IMR-90 (cell line): ENCODE data around the gene CAND1. TPM values are rescaled to one million over a fixed set of nuclear protein-coding genes. Genes with fewer than 3 reads are reported as not detected.

Source experiments
- ATAC-seq: fragments of 200-7000 bp; cut with Tn5 transposase; 2 replicates; pipeline ENCODE4 v1.9.1; 2020; ENCODE audit warnings: low read depth, mild to moderate bottlenecking, moderate library complexity
- BruUV-seq: library from RNA; stranded (reverse); fragments of 400-500 nt; replicated peaks from 2 replicates; lab custom pipeline; 2021; lab: Mats Ljungman, UMichigan
- CTCF ChIA-PET: fragments of 300-600 bp; formaldehyde crosslinking; extraction: SDS; loops from one replicate; lab custom pipeline; 2021; ENCODE audit warnings: antibody characterized with exemption; lab: Yijun Ruan, JAX
- POLR2A ChIA-PET: fragments of 300-600 bp; sonication (Branson Sonifier 250); formaldehyde crosslinking; loops from one replicate; lab custom pipeline; 2022; ENCODE audit warnings: antibody characterized with exemption; ENCODE audit not compliant: unreplicated experiment; lab: Charles Lee
- DNase-seq: peaks from one replicate; pipeline ENCODE4 v3.0.0; 2013
- H2AFZ ChIP-seq: replicated peaks from 2 replicates; pipeline ENCODE3; 2013; ENCODE audit warnings: low read length, mild to moderate bottlenecking; ENCODE audit not compliant: poor library complexity
- H2AK5ac ChIP-seq: 2 replicates; pipeline ENCODE4 v1.6.1; 2013; ENCODE audit warnings: low read depth, low read length, inconsistent platforms
- H2AK9ac ChIP-seq: replicated peaks from 2 replicates; pipeline ENCODE3; 2013; ENCODE audit warnings: mild to moderate bottlenecking, low read depth, low read length, moderate library complexity; ENCODE audit not compliant: poor library complexity
- H2BK120ac ChIP-seq: 2 replicates; pipeline ENCODE4 v1.6.1; 2013; ENCODE audit warnings: low read depth, low read length, inconsistent platforms
- H2BK15ac ChIP-seq: 3 replicates; pipeline ENCODE4 v1.6.1; 2013; ENCODE audit warnings: low read depth, low read length, inconsistent platforms
- H2BK20ac ChIP-seq: 2 replicates; pipeline ENCODE4 v1.6.1; 2013; ENCODE audit warnings: low read depth, mild to moderate bottlenecking, inconsistent platforms, low read length, moderate library complexity
- H2BK5ac ChIP-seq: 2 replicates; pipeline ENCODE4 v1.6.1; 2013; ENCODE audit warnings: mild to moderate bottlenecking, low read depth, low read length, inconsistent platforms; ENCODE audit not compliant: poor library complexity, severe bottlenecking
- H3K14ac ChIP-seq: replicated peaks from 2 replicates; pipeline ENCODE4 v1.6.1; 2013; ENCODE audit warnings: low read depth, low read length, inconsistent platforms
- H3K18ac ChIP-seq: 2 replicates; pipeline ENCODE4 v1.6.1; 2013; ENCODE audit warnings: low read depth, low read length, control low read depth
- H3K23ac ChIP-seq: 2 replicates; pipeline ENCODE4 v1.6.1; 2013; ENCODE audit warnings: low read depth, low read length, inconsistent platforms
- H3K27ac ChIP-seq: 2 replicates; pipeline ENCODE4 v1.5.1; 2013; ENCODE audit warnings: mild to moderate bottlenecking, control low read depth, low read length; ENCODE audit not compliant: insufficient read depth
- H3K27me3 ChIP-seq: 2 replicates; pipeline ENCODE4 v1.6.1; 2013; ENCODE audit warnings: low read length; ENCODE audit not compliant: control insufficient read depth, insufficient read depth
- H3K36me3 ChIP-seq: 2 replicates; pipeline ENCODE4 v1.6.1; 2013; ENCODE audit warnings: low read length, mixed read lengths; ENCODE audit not compliant: control insufficient read depth, insufficient read depth
- H3K4ac ChIP-seq: 2 replicates; pipeline ENCODE4 v1.6.1; 2013; ENCODE audit warnings: low read depth, low read length, inconsistent platforms
- H3K4me1 ChIP-seq: 2 replicates; pipeline ENCODE4 v1.6.1; 2013; ENCODE audit warnings: low read length, mixed read lengths; ENCODE audit not compliant: control insufficient read depth, insufficient read depth
- H3K4me2 ChIP-seq: 2 replicates; pipeline ENCODE4 v1.6.1; 2013; ENCODE audit warnings: low read depth, mild to moderate bottlenecking, control low read depth, low read length, moderate library complexity
- H3K4me3 ChIP-seq: 2 replicates; pipeline ENCODE4 v1.5.1; 2013; ENCODE audit warnings: low read depth, mild to moderate bottlenecking, control low read depth, low read length, moderate library complexity; ENCODE audit not compliant: insufficient read depth
- H3K56ac ChIP-seq: 2 replicates; pipeline ENCODE4 v1.6.1; 2013; ENCODE audit warnings: low read length, inconsistent platforms; ENCODE audit not compliant: insufficient read depth; ENCODE audit errors: extremely low read depth
- H3K79me1 ChIP-seq, 2 experiments: 2 replicates each; pipeline ENCODE4 v1.6.1; 2013; ENCODE audit warnings: low read length in 2 of 2, inconsistent platforms in 1 of 2, low read depth in 1 of 2
- H3K9ac ChIP-seq: 2 replicates; pipeline ENCODE4 v1.6.1; 2013; ENCODE audit warnings: low read depth, low read length, control low read depth
- H3K9me1 ChIP-seq: 2 replicates; pipeline ENCODE4 v1.6.1; 2013; ENCODE audit warnings: low read length, inconsistent platforms; ENCODE audit not compliant: insufficient read depth
- H3K9me3 ChIP-seq: 2 replicates; pipeline ENCODE4 v1.6.1; 2013; ENCODE audit warnings: low read length; ENCODE audit not compliant: control insufficient read depth, insufficient read depth
- H4K20me1 ChIP-seq: 2 replicates; pipeline ENCODE4 v1.6.1; 2013; ENCODE audit warnings: low read length, inconsistent platforms; ENCODE audit not compliant: insufficient read depth
- H4K5ac ChIP-seq: 2 replicates; pipeline ENCODE4 v1.6.1; 2013; ENCODE audit warnings: mild to moderate bottlenecking, low read depth, low read length, control low read depth
- H4K8ac ChIP-seq, 2 experiments: 2 replicates each; pipeline ENCODE4 v1.6.1; 2013; ENCODE audit warnings: low read depth in 2 of 2, low read length in 2 of 2, control low read depth in 1 of 2, inconsistent platforms in 1 of 2
- H4K91ac ChIP-seq: 2 replicates; pipeline ENCODE4 v1.6.1; 2013; ENCODE audit warnings: low read depth, low read length, inconsistent platforms; ENCODE audit not compliant: insufficient read depth
- BHLHE40 ChIP-seq: fragments of 150-350 bp; IDR thresholded peaks from 2 replicates; pipeline ENCODE4 v1.6.1; 2016; ENCODE audit warnings: mild to moderate bottlenecking, low read depth, low read length
- CHD1 ChIP-seq: IDR thresholded peaks from 2 replicates; pipeline ENCODE4 v1.6.1; 2012; ENCODE audit warnings: low read depth, low read length, improper control_type of control experiment
- FOS ChIP-seq: fragments of 150-350 bp; IDR thresholded peaks from 2 replicates; pipeline ENCODE4 v1.6.1; 2016; ENCODE audit warnings: low read depth, low read length
- MAFK ChIP-seq: IDR thresholded peaks from 2 replicates; pipeline ENCODE4 v1.6.1; 2012; ENCODE audit warnings: low read depth, low read length, improper control_type of control experiment
- MXI1 ChIP-seq: IDR thresholded peaks from 2 replicates; pipeline ENCODE4 v1.6.1; 2012; ENCODE audit warnings: low read depth, mild to moderate bottlenecking, low read length, moderate library complexity, borderline replicate concordance
- NFE2L2 ChIP-seq: fragments of 150-350 bp; IDR thresholded peaks from 2 replicates; pipeline ENCODE4 v1.6.1; 2016; ENCODE audit warnings: low read depth, mild to moderate bottlenecking, low read length
- POLR2A ChIP-seq: IDR thresholded peaks from 2 replicates; pipeline ENCODE4 v1.6.1; 2012; ENCODE audit warnings: mild to moderate bottlenecking, low read depth, low read length
- RAD21 ChIP-seq: IDR thresholded peaks from 2 replicates; pipeline ENCODE4 v1.6.1; 2012; ENCODE audit warnings: low read length, improper control_type of control experiment
- RCOR1 ChIP-seq: IDR thresholded peaks from 2 replicates; pipeline ENCODE4 v1.6.1; 2012; ENCODE audit warnings: mild to moderate bottlenecking, low read length, improper control_type of control experiment; ENCODE audit not compliant: insufficient replicate concordance
- SMC3 ChIP-seq: fragments of 150-350 bp; IDR thresholded peaks from 2 replicates; pipeline ENCODE4 v1.6.1; 2016; ENCODE audit warnings: low read depth, mild to moderate bottlenecking, antibody characterized with exemption, low read length, moderate library complexity
- USF2 ChIP-seq: fragments of 150-350 bp; IDR thresholded peaks from 2 replicates; pipeline ENCODE4 v1.6.1; 2017; ENCODE audit warnings: mild to moderate bottlenecking, antibody characterized with exemption, low read length, low read depth
- dilution Hi-C: fragments of 300-500 bp; cut with HindIII; formaldehyde crosslinking; loops from one replicate; pipeline ENCODE4 v1.14.3; 2018; ENCODE audit warnings: low sequenced_read_pairs; ENCODE audit not compliant: unreplicated experiment
- in situ Hi-C: fragments of 300-500 bp; cut with MboI; formaldehyde crosslinking; loops from 3 replicates; pipeline ENCODE4 v1.14.3; 2019; ENCODE audit warnings: low sequenced_read_pairs, inconsistent platforms, mixed read lengths
- intact Hi-C: fragments of 100-400 bp; cut with micrococcal nuclease; formaldehyde crosslinking; loops from 2 replicates; pipeline ENCODE4 v1.10.0; 2022
- polyA plus RNA-seq, 3 experiments: library from polyadenylated mRNA; depleted of rRNA; stranded (reverse); fragments of >200 nt; gene quantifications; 2 replicates each; pipeline ENCODE4 v1.2.3, GENCODE V29; 2012; ENCODE audit warnings: low replicate concordance in 1 of 3
- total RNA-seq: library from RNA; depleted of rRNA; stranded (reverse); fragments of >200 nt; gene quantifications from 2 replicates; pipeline ENCODE4 v1.2.3, GENCODE V29; 2012

Gene CAND1
- total and polyA plus RNA-seq, 2 of the 4 experiments (the other 2 are of a cell fraction) = 42.6 to 91.4 TPM

GRCh38 chr12:67338426-67338825, 69.3 kb downstream of the CAND1 start:
- Histone ChIP-seq H3K36me3 (no peaks in the 10 kb centered on the region), H2BK20ac (no peak overlapping the region), H2BK5ac (no peak overlapping the region), H3K9me3 (no peaks in the 10 kb centered on the region), H2BK15ac (no peak overlapping the region), H4K8ac (no peak overlapping the region), H3K79me1 (no peaks in the 10 kb centered on the region), H3K4me2 (no peak overlapping the region), H3K9ac (no peak overlapping the region), H3K9me1 (no peaks in the 10 kb centered on the region), H2BK120ac (no peak overlapping the region), H3K18ac (no peak overlapping the region), H3K4me1 (no peaks in the 10 kb centered on the region), H2AK5ac (no peak overlapping the region), H3K4ac (no peak overlapping the region), H3K14ac (no peak overlapping the region), H4K5ac (no peak overlapping the region), H4K91ac (no peak overlapping the region), H3K27ac (no peak overlapping the region), H4K20me1 (no peaks in the 10 kb centered on the region), H3K4me3 (no peak overlapping the region), H3K27me3 (no peaks in the 10 kb centered on the region), H2AFZ (no peak overlapping the region), H3K56ac (no peak overlapping the region), H3K23ac (no peak overlapping the region), H2AK9ac (no peak overlapping the region)
- in situ Hi-C loops = no loop called here
- ATAC-seq (no peak), DNase-seq (no peak)
- POLR2A ChIA-PET = no interaction called here
- TF ChIP-seq SMC3 (no peak), MXI1 (no peak), FOS (no peak), RAD21 (no peak), CHD1 (no peak), NFE2L2 (no peak), USF2 (no peak), MAFK (no peak), POLR2A (no peak), RCOR1 (no peak), BHLHE40 (no peak)
- dilution Hi-C loops = no loop called here
- CTCF ChIA-PET = no interaction called here
- BruUV-seq = no TSS peak
- intact Hi-C loops = no loop called here
